Stomach smooth muscle (tissue), 2 donors: ENCODE results near the gene ZNF324B.
"Not testable (repeated sequence)": the region's sequence is repeated elsewhere in the genome, so short reads cannot be mapped to it uniquely, and the experiment has no call there.

Experiments used
- H3K27ac ChIP-seq: one replicate; pipeline ENCODE4 v1.7.0; 2013; ENCODE audit warnings: mild to moderate bottlenecking, low read length, inconsistent platforms
- H3K27me3 ChIP-seq, 2 donors: one replicate each; pipeline ENCODE4 v1.7.0; 2013; ENCODE audit warnings: low read length in 2 of 2; ENCODE audit not compliant: insufficient read depth in 2 of 2, control insufficient read depth in 1 of 2
- H3K36me3 ChIP-seq, 2 donors: one replicate each; pipeline ENCODE4 v1.7.0; 2013; ENCODE audit warnings: low read length in 2 of 2; ENCODE audit not compliant: control insufficient read depth in 2 of 2, insufficient read depth in 2 of 2
- H3K4me1 ChIP-seq: one replicate; pipeline ENCODE4 v1.7.0; 2013; ENCODE audit warnings: low read length; ENCODE audit not compliant: control insufficient read depth, insufficient read depth
- H3K4me3 ChIP-seq, 2 donors: one replicate each; pipeline ENCODE4 v1.7.0; 2013; ENCODE audit warnings: low read length in 2 of 2
- H3K9ac ChIP-seq, 2 donors: one replicate each; pipeline ENCODE4 v1.7.0; 2013; ENCODE audit warnings: low read length in 2 of 2, mild to moderate bottlenecking in 1 of 2
- H3K9me3 ChIP-seq, 2 donors: one replicate each; pipeline ENCODE4 v1.7.0; 2013; ENCODE audit warnings: low read length in 2 of 2; ENCODE audit not compliant: control insufficient read depth in 2 of 2
- donor health status: healthy.
- donor health status: Pancreatic carcinoma.

The ZNF324B gene

DNA sequence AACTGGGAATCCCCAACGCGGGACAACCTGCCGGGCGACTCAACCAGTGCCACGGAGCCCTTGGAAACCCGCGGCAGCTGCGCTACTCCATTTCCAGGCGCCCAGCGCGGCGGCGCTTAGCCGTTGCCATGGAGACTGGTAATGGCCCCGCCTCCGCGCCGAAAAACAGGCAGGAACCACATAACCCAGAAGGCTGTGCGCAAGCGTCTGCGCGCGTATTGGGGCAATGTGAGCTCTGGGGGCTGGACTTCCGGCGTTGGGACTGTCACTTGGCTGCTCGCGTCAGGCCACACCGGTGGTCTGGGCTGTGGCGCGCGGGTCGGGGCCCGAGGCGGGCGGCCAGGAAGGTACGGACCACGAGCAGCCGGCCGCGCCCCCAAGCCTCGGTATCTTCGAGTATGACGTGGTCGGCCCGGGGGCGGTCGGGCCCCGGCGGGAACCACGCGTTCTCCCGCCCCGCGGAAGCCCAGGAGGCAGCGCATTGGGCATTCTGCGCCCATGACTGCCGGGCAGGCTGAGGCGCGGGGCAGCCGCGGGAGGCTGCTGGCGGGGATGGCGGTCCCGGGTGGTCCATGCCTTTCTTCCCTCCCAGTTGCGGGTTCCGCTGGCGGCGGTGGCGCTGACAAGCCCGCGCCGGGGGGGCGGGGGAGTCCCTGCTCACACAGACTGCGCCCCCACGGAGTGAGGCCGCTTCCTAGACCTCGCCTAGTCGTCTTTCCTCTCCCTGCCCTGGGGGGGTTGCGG lies at the start of gene ZNF324B:
Gene ZNF324B, plus strand, starts transcription at position 265 of the 744 bp plus-strand sequence. CDS start 2,080 bp downstream, outside the sequence.
- H3K9ac ChIP-seq = peak within 1 kb of the TSS; percentile 64 to 77
- H3K36me3 ChIP-seq = peaks cover 3 to 12% of the 10 kb centered on the region in 2 donors
- H3K9me3 ChIP-seq = no peaks in the 10 kb centered on the region
- H3K27me3 ChIP-seq = no peaks in the 10 kb centered on the region
- no peak within 1 kb of the TSS for H3K27ac ChIP-seq
- H3K4me3 ChIP-seq = peak within 1 kb of the TSS; percentile 66 to 87
- peaks cover 6% of the 10 kb centered on the region for H3K4me1 ChIP-seq

DNA sequence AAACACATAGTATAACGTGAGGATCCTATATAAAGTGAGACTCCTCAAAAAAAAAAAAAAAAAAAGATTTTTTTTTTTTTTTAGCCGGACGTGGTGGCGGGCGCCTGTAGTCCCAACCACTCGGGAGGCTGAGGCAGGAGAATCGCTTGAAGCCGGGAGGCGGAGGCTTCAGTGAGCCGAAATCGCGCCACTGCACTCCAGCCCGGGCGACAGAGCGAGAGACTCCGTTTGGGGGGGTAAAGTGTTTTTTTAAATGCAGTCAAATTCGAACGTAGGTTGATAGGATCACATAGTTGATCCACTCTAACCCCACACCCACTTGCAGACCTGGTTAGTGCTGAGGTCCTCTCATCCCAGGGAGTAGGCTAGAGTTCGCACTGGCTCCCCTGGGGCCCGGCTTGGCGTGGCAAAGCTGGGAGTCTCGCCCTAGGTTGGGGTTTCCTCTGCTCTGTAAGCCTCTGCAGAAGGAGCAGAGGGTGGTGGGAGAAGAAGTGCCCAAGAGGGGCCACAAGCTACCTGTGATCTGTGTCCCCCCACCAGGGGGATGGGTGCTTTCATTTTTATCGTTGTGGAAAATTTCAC lies 49.5 kb upstream of the ZNF324B start:
- Histone ChIP-seq H3K4me1 (peaks cover 19% of the 10 kb centered on the region), H3K9ac (peak overlapping the region in 1 of 2 donors; percentile 67), H3K4me3 (peak overlapping the region; percentile 67 to 87), H3K27me3 (peaks cover 10 to 14% of the 10 kb centered on the region in 2 donors), H3K9me3 (no peaks in the 10 kb centered on the region), H3K27ac (no peak overlapping the region), H3K36me3 (no peaks in the 10 kb centered on the region)

GRCh38 chr19:58403920-58404478 lies 47.4 kb upstream of the ZNF324B start:
- not testable (repeated sequence) for H3K27ac ChIP-seq
- H3K4me1 ChIP-seq = peaks cover 32% of the 10 kb centered on the region

DNA sequence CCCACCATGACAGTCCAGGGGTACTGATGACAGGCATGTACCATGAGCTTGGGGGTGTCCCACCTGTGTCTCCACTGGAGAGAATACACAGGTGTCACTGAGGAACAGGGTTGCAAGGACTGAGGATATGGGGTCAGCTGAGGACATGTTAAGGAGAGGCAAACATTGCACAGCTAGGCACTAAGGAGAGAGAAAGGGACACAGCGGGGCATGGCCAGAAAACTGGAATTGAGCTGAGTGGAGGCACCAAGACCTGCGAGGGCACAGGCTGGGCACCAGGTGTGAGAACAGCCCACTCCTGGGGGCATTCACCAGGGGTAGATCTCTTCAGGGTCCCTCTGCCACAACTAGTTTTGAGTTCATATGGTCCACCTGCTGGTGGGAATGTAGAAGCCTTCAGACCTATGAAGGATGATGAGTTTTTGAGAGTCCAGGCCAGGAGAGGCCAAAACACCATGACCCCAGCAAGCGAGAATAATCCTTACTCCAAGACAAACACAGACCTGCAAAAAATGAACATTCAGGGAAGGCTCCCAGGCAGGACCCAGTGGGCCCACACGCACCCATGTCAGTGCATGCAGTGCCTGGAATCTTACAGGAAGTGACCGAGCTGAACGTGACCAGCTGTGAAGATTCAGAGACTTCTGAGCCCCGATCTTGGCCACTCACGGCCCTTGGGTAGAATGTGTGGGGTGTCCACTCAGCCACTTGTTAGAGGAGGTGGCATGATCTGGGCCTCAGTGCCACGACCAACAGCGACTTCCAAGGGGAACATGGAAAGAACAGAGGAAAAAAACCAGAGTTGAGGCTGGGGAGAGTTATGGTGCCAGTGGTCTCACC lies 44.4 kb upstream of the ZNF324B start:
- Histone ChIP-seq H3K9ac (peak overlapping the region in 1 of 2 donors; percentile 93), H3K27me3 (no peaks in the 10 kb centered on the region), H3K36me3 (no peaks in the 10 kb centered on the region), H3K9me3 (no peaks in the 10 kb centered on the region), H3K4me1 (peaks cover 27% of the 10 kb centered on the region), H3K4me3 (peak overlapping the region; percentile 92 to 93), H3K27ac (peak overlapping the region; percentile 80)

More at GRCh38 chr19:58403920-58404478, 47.4 kb upstream of the ZNF324B start:
- H3K9ac ChIP-seq, H3K27me3 ChIP-seq, H3K9me3 ChIP-seq, H3K36me3 ChIP-seq, H3K4me3 ChIP-seq: not testable (repeated sequence)

DNA sequence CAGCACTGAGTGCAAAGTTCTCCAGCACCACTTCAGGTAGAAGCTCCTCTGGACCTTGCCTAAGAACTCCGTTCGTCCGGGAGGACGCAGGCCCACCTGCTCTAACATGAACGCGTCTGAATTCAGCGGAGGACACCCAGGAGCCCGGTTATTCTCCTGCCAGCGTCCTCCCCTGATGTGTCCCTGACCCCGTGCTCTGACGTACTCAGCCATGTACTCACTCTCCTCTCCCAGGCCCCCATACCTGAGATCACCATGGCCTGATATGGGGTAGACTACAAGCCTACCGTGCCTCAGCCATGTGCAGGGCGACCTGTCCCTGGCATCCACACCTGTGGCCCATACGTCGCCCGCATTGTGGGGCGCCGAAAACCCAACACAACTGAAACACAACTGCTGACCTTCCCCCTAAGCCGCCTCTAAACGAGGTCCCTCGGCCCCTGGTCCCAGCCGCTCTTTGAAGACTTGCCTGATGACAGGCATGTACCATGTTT lies 43.7 kb upstream of the ZNF324B start:
- peak overlapping the region; percentile 92 to 93 for H3K4me3 ChIP-seq
- H3K27ac ChIP-seq = peak overlapping the region; percentile 80
- H3K9ac ChIP-seq = peak overlapping the region; percentile 93 to 94
- no peaks in the 10 kb centered on the region for H3K27me3 ChIP-seq
- H3K9me3 ChIP-seq = no peaks in the 10 kb centered on the region
- peaks cover 26% of the 10 kb centered on the region for H3K4me1 ChIP-seq
- H3K36me3 ChIP-seq = no peaks in the 10 kb centered on the region

DNA sequence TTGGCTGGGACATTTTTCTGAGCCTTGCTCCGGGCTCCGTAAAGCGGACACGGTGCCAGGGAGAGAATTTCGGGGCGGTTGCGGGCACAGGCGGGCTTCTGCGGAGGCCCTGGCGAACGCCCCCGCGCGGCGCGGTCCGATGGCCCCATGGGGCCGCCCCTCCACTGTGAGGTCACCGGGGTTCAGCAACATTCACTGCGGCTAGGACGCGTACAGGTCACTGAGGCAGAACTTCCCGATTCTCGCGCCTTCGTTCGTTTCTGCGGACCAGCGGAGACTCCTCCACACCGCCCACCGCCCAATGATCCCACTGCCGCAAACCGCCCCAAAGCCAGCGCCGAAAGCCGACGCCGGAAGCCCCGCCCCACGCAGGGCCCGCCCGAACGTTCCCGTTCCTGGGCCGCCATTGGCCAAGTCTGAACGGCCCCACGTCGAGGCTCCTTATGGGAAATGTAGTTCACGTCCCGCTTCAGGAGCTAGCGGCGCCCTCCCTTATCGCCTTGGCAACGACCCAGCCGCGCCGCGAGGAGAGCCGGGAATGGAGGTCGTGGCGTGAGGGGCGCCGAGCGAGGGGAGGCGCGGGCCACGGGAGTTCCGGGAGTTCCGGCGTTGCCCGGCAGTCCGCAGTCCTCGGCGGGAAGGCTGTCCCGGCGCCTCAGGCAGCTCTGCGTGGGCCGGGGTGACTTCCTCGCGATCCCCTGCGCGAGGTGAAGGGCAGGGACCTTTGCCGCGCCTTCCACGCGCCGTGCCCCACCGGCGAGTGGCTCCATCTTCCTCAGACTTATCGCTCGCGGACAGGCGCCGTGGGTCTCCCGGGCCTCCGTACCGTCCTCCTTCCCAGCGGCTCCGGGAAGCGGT lies 43.0 kb upstream of the ZNF324B start, which contains the start of gene ZNF584:
Gene ZNF584, plus strand, starts transcription at position 498 of the 858 bp plus-strand sequence. CDS start 499 bp downstream, outside the sequence.
- Histone ChIP-seq H3K9ac (peak within 1 kb of the TSS; percentile 93 to 94), H3K27ac (peak within 1 kb of the TSS; percentile 80), H3K27me3 (no peaks in the 10 kb centered on the region), H3K4me1 (peaks cover 26% of the 10 kb centered on the region), H3K4me3 (peak within 1 kb of the TSS; percentile 92 to 93), H3K9me3 (no peaks in the 10 kb centered on the region), H3K36me3 (no peaks in the 10 kb centered on the region)

GRCh38 chr19:58409010-58409790 lies 42.2 kb upstream of the ZNF324B start:
- H3K36me3 ChIP-seq = no peaks in the 10 kb centered on the region
- peak overlapping the region; percentile 82 to 94 for H3K9ac ChIP-seq
- H3K27me3 ChIP-seq = no peaks in the 10 kb centered on the region
- H3K9me3 ChIP-seq = no peaks in the 10 kb centered on the region
- peak overlapping the region; percentile 92 to 93 for H3K4me3 ChIP-seq
- H3K4me1 ChIP-seq = peaks cover 26% of the 10 kb centered on the region
- H3K27ac ChIP-seq = peak overlapping the region; percentile 80

DNA sequence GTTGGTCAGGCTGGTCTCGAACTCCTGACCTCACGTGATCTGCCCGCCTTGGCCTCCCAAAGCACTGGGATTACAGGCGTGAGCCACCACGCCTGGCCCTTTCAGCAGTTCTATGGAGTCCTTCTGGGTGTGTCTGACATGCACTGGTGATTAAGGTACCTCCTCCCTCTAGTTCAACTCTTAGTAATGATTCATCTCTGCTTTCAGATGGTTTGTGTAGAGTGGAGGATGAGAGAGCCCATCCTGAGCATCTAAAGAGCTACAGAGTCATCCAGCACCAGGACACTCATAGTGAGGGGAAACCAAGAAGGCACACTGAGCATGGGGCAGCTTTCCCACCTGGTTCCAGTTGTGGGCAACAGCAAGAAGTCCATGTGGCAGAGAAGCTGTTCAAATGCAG lies 34.8 kb upstream of the ZNF324B start:
- Histone ChIP-seq H3K9me3 (peaks cover 0 to 15% of the 10 kb centered on the region in 2 donors), H3K4me1 (no peaks in the 10 kb centered on the region), H3K27me3 (no peaks in the 10 kb centered on the region), H3K4me3 (no peak overlapping the region), H3K36me3 (peaks cover 32 to 33% of the 10 kb centered on the region in 2 donors), H3K9ac (no peak overlapping the region), H3K27ac (no peak overlapping the region)

DNA sequence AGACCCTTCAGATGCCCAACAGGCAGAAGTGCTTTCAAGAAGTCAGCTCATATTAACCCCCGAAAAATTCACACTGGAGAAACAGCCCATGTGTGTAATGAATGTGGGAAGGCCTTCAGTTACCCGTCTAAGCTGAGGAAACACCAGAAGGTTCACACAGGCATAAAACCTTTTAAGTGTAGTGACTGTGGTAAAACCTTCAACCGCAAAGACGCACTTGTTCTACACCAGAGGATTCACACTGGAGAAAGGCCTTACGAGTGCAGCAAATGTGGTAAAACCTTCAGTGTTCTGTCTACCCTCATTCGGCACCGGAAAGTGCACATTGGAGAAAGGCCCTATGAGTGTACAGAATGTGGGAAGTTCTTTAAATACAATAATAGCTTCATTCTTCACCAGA lies 34.4 kb upstream of the ZNF324B start:
- H3K4me3 ChIP-seq = no peak overlapping the region
- no peaks in the 10 kb centered on the region for H3K4me1 ChIP-seq
- H3K27me3 ChIP-seq = no peaks in the 10 kb centered on the region
- H3K9ac ChIP-seq = no peak overlapping the region
- peaks cover 0 to 15% of the 10 kb centered on the region in 2 donors for H3K9me3 ChIP-seq
- no peak overlapping the region for H3K27ac ChIP-seq
- peaks cover 32 to 33% of the 10 kb centered on the region in 2 donors for H3K36me3 ChIP-seq
